Omental fat pad (tissue), 4 donors: ENCODE data around the gene UQCR10. TPM values are rescaled to one million over a fixed set of nuclear protein-coding genes. Genes with fewer than 3 reads are reported as not detected.

Source experiments
- ATAC-seq: fragments of 150-250 bp; one replicate; pipeline ENCODE4 v1.9.1; 2016; ENCODE audit warnings: mild to moderate bottlenecking, moderate library complexity; ENCODE audit not compliant: low FRiP score
- DNase-seq: peaks from one replicate; pipeline ENCODE4 v3.0.0-alpha.2; 2019; ENCODE audit warnings: low spot score
- CTCF ChIP-seq, 3 donors: fragments of 450-650 bp; IDR thresholded peaks; one replicate each; pipeline ENCODE4 v1.5.1; 2016 to 2017; ENCODE audit warnings: antibody characterized with exemption in 3 of 3, mild to moderate bottlenecking in 3 of 3, moderate library complexity in 2 of 3
- small RNA-seq: library from RNA; depleted of rRNA; stranded (forward); fragments of <200 nt; gene quantifications from one replicate; pipeline ENCODE3, GENCODE V24; 2016
- total RNA-seq, 4 donors: library from RNA; depleted of rRNA; stranded (reverse); fragments of >200 nt; gene quantifications; one replicate each; pipeline ENCODE4 v1.1.0, GENCODE V29; 2016

The UQCR10 gene
- total RNA-seq, 4 donors from 2014 or later, result 47.3 to 73.6 (median 65.4) TPM

DNA sequence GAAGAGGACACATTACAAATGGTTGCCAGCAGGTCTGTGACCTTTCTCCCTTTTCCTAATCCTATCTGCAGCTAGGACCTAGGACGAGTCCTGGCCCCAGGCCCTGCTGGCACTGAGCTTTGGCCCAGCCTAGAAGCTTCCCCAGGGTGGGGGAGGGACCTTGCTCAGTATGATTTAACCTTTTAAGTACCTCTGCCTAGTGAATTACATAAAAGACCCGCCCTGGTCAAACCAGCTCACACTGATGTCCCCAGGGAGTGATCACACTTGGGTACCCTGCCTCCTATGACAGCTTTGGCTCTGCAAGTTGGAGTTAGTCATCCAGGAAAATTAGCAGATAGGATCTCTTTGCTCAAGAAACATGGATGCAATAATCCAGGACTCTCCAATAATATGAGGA is 49.0 kb downstream of the UQCR10 start:
- no peak for TF ChIP-seq CTCF (IDR thresholded peaks at IDR 0.05)
- DNase-seq (no peak), ATAC-seq (peak; percentile 42)

DNA sequence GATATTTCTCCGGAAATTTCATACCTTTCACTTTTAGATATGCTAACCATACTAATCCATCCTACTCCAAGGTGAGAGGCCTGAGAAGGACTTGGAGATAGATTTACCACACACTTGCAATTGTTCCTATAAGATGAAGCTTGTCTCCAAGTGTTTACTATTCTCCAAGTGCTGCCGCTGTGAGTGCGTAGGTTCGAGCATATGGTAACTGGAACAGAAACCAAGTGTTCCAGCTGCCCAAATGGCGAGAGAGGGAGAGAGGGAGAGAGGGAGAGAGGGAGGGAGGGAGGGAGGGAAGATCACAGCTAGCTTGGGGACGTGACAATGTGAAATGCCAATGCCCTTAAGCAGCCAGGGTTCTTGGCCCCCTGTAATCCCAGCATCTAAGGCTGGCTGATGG is 49.4 kb downstream of the UQCR10 start:
- TF ChIP-seq CTCF (IDR thresholded peaks at IDR 0.05), result no peak
- DNase-seq, result no peak
- ATAC-seq, result no peak

GRCh38 chr22:29816980-29817379 is 49.8 kb downstream of the UQCR10 start:
- TF ChIP-seq CTCF (IDR thresholded peaks at IDR 0.05), result no peak
- ATAC-seq (no peak), DNase-seq (no peak)

GRCh38 chr22:29817724-29818123 is 50.6 kb downstream of the UQCR10 start:
- ATAC-seq (no peak), DNase-seq (no peak)
- no peak for TF ChIP-seq CTCF (IDR thresholded peaks at IDR 0.05)

GRCh38 chr22:29819501-29819900 is 52.3 kb downstream of the UQCR10 start:
- TF ChIP-seq CTCF (IDR thresholded peaks at IDR 0.05), result no peak
- DNase-seq (no peak), ATAC-seq (no peak)

Small RNAs within 50 kb of the gene (small RNA-seq; reads per million reads assigned to genes)
- not detected for gene RF00019

Other genes starting within 250 kb of the UQCR10 start
- 10 to 100 TPM; 21.0 to 54.2 (median 29.4) TPM for gene THOC5, start 213.6 kb upstream of the UQCR10 start, total RNA-seq
- 10 to 100 TPM in 2 of 4 donors, 1 to 10 TPM in 2; 5.5 to 16.4 (median 10.3) TPM for gene NIPSNAP1, start 186.3 kb upstream of the UQCR10 start, total RNA-seq
- gene NF2, start 163.7 kb upstream of the UQCR10 start, total RNA-seq, result 10 to 100 TPM; 26.6 to 35.2 (median 32.9) TPM
- gene CABP7, start 47.4 kb upstream of the UQCR10 start, total RNA-seq, result under 1 TPM in 2 of 4 donors, not detected in 2; 0.13 to 0.19 TPM
- gene ZMAT5, start 362 bp upstream of the UQCR10 start, total RNA-seq, result 10 to 100 TPM in 3 of 4 donors, 1 to 10 TPM in 1; 8.3 to 23.0 (median 16.9) TPM
- 10 to 100 TPM; 35.4 to 65.2 (median 51.8) TPM for gene ASCC2, start 70.9 kb downstream of the UQCR10 start, total RNA-seq
- gene MTMR3, start 115.8 kb downstream of the UQCR10 start, total RNA-seq, result 10 to 100 TPM; 41.3 to 88.9 (median 53.2) TPM